Measurements from ENCODE around the gene TMEM130.

DNA sequence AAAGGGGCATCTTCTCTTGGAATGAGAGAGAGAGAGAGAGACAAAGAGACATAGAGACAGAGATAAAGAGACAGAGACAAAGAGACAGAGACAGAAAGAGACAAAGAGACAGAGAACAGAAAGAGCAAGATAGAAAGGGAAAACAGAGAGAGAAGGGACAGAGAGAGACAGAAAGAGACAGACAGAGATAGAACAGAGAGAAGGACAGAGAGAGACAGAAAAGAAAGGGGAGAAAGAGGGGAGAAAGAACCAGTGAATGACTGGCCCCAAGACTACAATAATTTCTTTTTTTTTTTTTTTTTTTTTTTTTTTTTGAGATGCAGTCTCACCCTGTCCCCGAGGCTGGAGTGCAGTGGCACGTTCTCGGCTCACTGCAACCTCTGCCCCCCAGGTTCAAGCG, 7.6 kb downstream of the TMEM130 start:
- TF ChIP-seq TAF1 (IDR thresholded peaks at IDR 0.05; ENCODE audit: borderline replicate concordance, insufficient read depth, low read length) = no peak
- TF ChIP-seq REST (IDR thresholded peaks at IDR 0.05; ENCODE audit: insufficient read depth in 1 of 2, low read depth in 2 of 2, low read length in 2 of 2) = no peak
- TF ChIP-seq POLR2AphosphoS5 (IDR thresholded peaks at IDR 0.05; ENCODE audit: low read depth, low read length) = no peak
- TF ChIP-seq FOXP2 (optimal IDR thresholded peaks at IDR 0.05; ENCODE audit: borderline replicate concordance, extremely low read depth, extremely low read length, insufficient read depth) = no peak
- no peak for TF ChIP-seq SIN3A (IDR thresholded peaks at IDR 0.05; ENCODE audit: borderline replicate concordance, insufficient read depth, low read length)
